Lower lobe of right lung (tissue), 2 donors: ENCODE measurements around the gene MAP4K3. TPM values are rescaled to one million over a fixed set of nuclear protein-coding genes. Genes with fewer than 3 reads are reported as not detected.
"Not testable (repeated sequence)": the region's sequence is repeated elsewhere in the genome, so short reads cannot be mapped to it uniquely, and the experiment has no call there.

ENCODE experiments used
- ATAC-seq, 2 donors: fragments of 200-7000 bp; cut with Tn5 transposase; one replicate each; pipeline ENCODE4 v1.9.1; 2020 to 2022; ENCODE audit warnings: mild to moderate bottlenecking in 2 of 2, moderate library complexity in 2 of 2
- DNase-seq: peaks from one replicate; pipeline ENCODE4 v3.0.0-alpha.2; 2020
- H3K27ac ChIP-seq: fragments of 200-600 bp; one replicate; pipeline ENCODE4 v1.8.0; 2022
- H3K27me3 ChIP-seq: fragments of 200-600 bp; one replicate; pipeline ENCODE4 v1.8.0; 2022; ENCODE audit warnings: low read depth
- H3K36me3 ChIP-seq: fragments of 200-600 bp; one replicate; pipeline ENCODE4 v1.8.0; 2022; ENCODE audit warnings: mild to moderate bottlenecking
- H3K4me1 ChIP-seq: fragments of 200-600 bp; one replicate; pipeline ENCODE4 v1.8.0; 2022
- H3K4me3 ChIP-seq: fragments of 200-600 bp; one replicate; pipeline ENCODE4 v1.8.0; 2022; ENCODE audit warnings: mild to moderate bottlenecking
- H3K9me3 ChIP-seq: fragments of 200-600 bp; one replicate; pipeline ENCODE4 v1.8.0; 2022
- CTCF ChIP-seq: fragments of 200-600 bp; IDR thresholded peaks from one replicate; pipeline ENCODE4 v1.8.0; 2022; ENCODE audit warnings: antibody characterized with exemption, mild to moderate bottlenecking
- intact Hi-C: fragments of 100-400 bp; cut with DNase I; formaldehyde crosslinking; loops from one replicate; pipeline ENCODE4 v1.11.0; 2022
- total RNA-seq: library from RNA; stranded (reverse); fragmentation: NEBNext Ultra II Directional; extraction: Animal tissue kit (Norgen Biotek cat#: 25700); gene quantifications from one replicate; pipeline ENCODE4 v1.2.1, GENCODE V29; 2021
- donor health status: DM: no; HTN: yes; CAD: no; lungs with severe emphysema.

MAP4K3 gene
- total RNA-seq, 1 donor from 2014 or later, result 42.9 TPM

- no peak overlapping the region for H3K27ac ChIP-seq
- TF ChIP-seq CTCF, result no peak
- H3K9me3 ChIP-seq, result no peaks in the 10 kb centered on the region
- no peak overlapping the region for H3K4me3 ChIP-seq
- no peaks in the 10 kb centered on the region for H3K27me3 ChIP-seq
- no peaks in the 10 kb centered on the region for H3K36me3 ChIP-seq
- no peak for ATAC-seq
- H3K4me1 ChIP-seq, result peaks cover 22% of the 10 kb centered on the region
- no peak for DNase-seq
- intact Hi-C loops, result no loop called here
Observed at GRCh38 chr2:39395313-39395712, 41.8 kb downstream of the MAP4K3 start.

GRCh38 chr2:39394516-39394961 is 42.5 kb downstream of the MAP4K3 start:
- H3K27ac ChIP-seq, result no peak overlapping the region

GRCh38 chr2:39392672-39393071 is 44.4 kb downstream of the MAP4K3 start:
- DNase-seq (no peak), ATAC-seq (no peak)
- Histone ChIP-seq H3K27ac (no peak overlapping the region), H3K4me1 (peaks cover 21% of the 10 kb centered on the region), H3K36me3 (no peaks in the 10 kb centered on the region), H3K9me3 (no peaks in the 10 kb centered on the region), H3K27me3 (no peaks in the 10 kb centered on the region), H3K4me3 (no peak overlapping the region)
- TF ChIP-seq CTCF, result no peak
- intact Hi-C loops, result no loop called here

More at GRCh38 chr2:39394516-39394961, 42.5 kb downstream of the MAP4K3 start:
- Histone ChIP-seq H3K36me3 (no peaks in the 10 kb centered on the region), H3K4me3 (no peak overlapping the region), H3K4me1 (peaks cover 18% of the 10 kb centered on the region), H3K9me3 (no peaks in the 10 kb centered on the region), H3K27me3 (no peaks in the 10 kb centered on the region)
- DNase-seq (no peak), ATAC-seq (no peak)
- TF ChIP-seq CTCF, result no peak
- intact Hi-C loops, result no loop called here

GRCh38 chr2:39390216-39390615 is 46.9 kb downstream of the MAP4K3 start:
- Histone ChIP-seq H3K36me3 (no peaks in the 10 kb centered on the region), H3K4me1 (peaks cover 24% of the 10 kb centered on the region), H3K27me3 (no peaks in the 10 kb centered on the region), H3K9me3 (no peaks in the 10 kb centered on the region), H3K27ac (no peak overlapping the region), H3K4me3 (no peak overlapping the region)
- TF ChIP-seq CTCF, result no peak
- ATAC-seq, result no peak
- intact Hi-C loops, result no loop called here
- DNase-seq, result no peak

GRCh38 chr2:39386064-39386463 is 51.0 kb downstream of the MAP4K3 start:
- no peak for TF ChIP-seq CTCF
- no peaks in the 10 kb centered on the region for H3K36me3 ChIP-seq
- DNase-seq (no peak), ATAC-seq (no peak)
- H3K4me3 ChIP-seq, result no peak overlapping the region
- intact Hi-C loops, result no loop called here
- H3K4me1 ChIP-seq, result peaks cover 14% of the 10 kb centered on the region
- H3K27me3 ChIP-seq, result no peaks in the 10 kb centered on the region
- no peak overlapping the region for H3K27ac ChIP-seq
- H3K9me3 ChIP-seq, result no peaks in the 10 kb centered on the region

- peaks cover 22% of the 10 kb centered on the region for H3K4me1 ChIP-seq
- no peak overlapping the region for H3K27ac ChIP-seq
- ATAC-seq (no peak), DNase-seq (no peak)
- H3K9me3 ChIP-seq, result no peaks in the 10 kb centered on the region
- intact Hi-C loops, result no loop called here
- no peaks in the 10 kb centered on the region for H3K36me3 ChIP-seq
- H3K4me3 ChIP-seq, result no peak overlapping the region
- no peak for TF ChIP-seq CTCF
- H3K27me3 ChIP-seq, result no peaks in the 10 kb centered on the region
Observed at GRCh38 chr2:39385172-39385571, 51.9 kb downstream of the MAP4K3 start.

DNA sequence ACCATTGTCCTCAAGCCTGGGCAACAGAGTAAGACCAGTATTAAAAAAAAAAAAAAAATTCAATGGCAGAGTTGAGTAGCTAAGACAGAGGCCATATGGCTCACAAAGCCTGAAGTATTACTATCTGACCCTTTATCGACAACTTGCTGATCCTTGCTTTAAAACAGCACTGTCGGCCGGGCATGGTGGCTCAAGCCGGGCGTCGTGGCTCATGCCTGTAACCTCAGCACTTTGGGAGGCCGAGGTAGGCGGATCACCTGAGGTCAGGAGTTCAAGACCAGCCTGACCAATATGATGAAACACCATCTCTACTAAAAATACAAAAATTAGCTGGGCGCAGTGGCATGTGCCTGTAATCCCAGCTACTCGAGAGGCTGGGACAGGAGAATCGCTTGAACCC is 53.0 kb downstream of the MAP4K3 start:
- ATAC-seq, H3K36me3 ChIP-seq, H3K27me3 ChIP-seq, H3K4me3 ChIP-seq, H3K27ac ChIP-seq, DNase-seq, intact Hi-C loops, H3K9me3 ChIP-seq: not testable (repeated sequence)
- H3K4me1 ChIP-seq, result peaks cover 32% of the 10 kb centered on the region
